LoVo (cell line): ENCODE data around the gene MORN5.
A peak's percentile ranks its signal among the peaks of the same experiment; 100 is the strongest.

Source experiments
- DNase-seq: peaks from one replicate; pipeline ENCODE4 v3.0.0-alpha.2; 2016; ENCODE audit warnings: low spot score

MORN5 gene

DNA sequence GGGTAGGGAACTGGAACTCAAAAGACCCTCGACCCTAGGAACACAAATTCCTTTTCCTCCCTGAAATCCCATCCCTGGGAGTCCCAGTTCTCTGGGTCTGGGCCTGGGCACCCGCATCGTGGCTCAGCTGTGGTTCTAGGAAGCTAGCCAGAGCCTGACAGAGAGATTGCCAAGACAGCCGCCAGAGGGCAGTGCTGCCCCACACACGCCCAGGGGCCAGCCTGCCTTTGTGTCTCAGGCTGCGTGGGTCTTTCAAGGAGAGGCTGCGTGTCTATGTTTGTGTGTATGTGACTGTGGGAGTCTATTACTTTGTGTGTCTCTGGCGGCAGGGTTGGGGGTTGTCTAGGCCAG lies 34.6 kb upstream of the MORN5 start:
- peak; percentile 69 for DNase-seq

DNA sequence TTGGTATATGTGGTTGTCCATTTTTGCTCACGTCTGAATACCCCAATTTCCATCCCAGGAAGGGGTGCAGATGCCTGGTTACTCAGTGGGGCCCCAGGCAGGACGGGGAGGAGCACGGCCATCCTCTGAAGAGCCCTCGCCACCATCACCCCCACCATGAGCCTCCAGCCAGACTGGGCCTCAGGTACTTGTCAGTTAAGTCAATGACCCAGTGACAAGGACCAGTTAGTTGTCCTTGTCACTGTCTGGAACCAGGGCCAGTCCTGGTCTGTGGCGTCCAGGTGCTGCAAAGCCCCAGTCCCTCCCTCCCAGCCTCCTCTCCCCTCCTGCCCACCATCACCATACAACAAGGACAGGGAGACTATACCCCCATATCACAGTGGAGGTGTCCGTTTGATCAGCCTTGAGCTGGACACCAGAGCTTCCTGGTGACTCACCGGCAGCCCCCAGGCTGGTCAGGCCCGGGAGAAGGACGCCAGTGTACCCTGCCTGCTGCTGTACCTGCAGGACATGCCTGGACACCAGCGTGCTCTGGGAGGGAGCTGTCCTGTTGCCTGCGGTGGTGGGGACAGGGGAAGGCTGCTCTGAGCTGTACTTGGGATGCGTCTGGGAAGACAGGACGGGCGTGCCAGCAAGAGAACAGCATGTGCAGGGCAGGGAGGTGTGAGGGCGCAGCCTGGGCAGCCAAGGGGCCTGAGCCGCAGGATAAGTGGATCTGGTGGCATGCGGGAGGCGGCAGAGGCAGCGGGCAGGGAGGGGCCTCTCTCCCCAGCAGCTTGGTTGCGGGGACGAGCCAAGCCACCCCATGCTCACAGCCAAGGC lies 34.0 kb upstream of the MORN5 start:
- no peak for DNase-seq

DNA sequence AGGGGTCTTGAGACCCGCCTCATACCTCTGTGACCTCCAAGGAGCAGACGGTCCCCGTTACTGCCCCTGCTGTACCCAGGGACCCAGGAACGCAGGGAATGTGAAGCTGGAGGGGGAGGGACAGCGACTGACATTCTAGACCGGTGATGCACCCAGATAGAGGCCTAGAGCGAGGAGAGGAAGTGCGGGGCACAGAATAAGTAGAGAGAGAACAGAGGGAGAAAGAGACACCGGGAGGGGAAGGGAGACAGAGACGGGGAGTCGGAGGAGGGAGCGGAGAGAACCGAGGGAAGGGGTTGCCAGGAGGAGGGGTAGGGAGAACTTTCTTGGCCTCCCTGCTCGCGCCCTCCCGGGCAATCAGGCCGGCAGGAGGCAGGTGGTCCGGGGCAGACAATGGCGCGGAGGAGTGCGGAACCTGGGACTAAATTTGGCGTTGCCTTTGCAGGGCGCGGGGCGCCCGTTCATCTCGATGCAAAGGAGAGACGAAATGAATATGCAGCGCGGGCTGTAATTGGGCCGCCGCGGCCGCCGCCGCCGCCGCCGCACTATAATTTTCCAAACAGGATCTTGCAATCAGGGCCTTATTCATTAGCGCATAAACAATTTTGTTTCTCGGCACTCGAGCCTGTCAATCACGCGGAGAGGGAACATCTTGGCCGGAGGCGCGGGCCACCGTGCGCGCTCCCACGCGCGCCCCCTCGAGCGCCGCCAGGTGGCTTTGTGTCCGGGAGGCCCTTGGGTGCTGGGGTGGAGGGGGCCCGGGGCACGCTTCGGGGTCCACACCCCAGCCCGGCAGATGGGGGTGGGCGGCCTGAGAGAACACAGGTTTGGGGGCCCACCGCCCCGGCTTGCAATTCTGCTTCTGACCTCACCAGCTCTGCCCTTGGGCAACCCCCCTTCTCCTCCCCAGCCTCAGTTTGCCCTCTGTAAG lies 33.1 kb upstream of the MORN5 start:
- no peak for DNase-seq

DNA sequence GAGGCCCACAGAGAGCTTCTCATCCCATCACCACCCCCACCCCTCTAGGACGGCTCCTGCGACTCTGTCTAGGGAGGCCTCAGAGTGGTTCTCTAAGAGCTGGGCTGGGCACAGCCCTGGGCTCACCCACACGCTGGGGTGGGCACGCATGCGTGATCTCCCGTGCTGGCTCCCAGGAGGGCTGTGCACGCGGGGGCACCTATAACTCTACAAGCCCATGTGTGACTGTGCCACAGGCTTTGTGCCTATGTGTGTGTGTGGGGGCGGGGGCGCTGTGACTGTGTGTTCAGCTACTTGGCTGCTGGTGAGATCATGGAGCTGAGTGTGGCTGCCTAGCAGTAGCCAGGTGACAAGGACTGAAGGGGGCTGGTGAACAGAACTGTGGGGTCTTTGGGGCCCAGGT lies 32.3 kb upstream of the MORN5 start:
- DNase-seq, result no peak

DNA sequence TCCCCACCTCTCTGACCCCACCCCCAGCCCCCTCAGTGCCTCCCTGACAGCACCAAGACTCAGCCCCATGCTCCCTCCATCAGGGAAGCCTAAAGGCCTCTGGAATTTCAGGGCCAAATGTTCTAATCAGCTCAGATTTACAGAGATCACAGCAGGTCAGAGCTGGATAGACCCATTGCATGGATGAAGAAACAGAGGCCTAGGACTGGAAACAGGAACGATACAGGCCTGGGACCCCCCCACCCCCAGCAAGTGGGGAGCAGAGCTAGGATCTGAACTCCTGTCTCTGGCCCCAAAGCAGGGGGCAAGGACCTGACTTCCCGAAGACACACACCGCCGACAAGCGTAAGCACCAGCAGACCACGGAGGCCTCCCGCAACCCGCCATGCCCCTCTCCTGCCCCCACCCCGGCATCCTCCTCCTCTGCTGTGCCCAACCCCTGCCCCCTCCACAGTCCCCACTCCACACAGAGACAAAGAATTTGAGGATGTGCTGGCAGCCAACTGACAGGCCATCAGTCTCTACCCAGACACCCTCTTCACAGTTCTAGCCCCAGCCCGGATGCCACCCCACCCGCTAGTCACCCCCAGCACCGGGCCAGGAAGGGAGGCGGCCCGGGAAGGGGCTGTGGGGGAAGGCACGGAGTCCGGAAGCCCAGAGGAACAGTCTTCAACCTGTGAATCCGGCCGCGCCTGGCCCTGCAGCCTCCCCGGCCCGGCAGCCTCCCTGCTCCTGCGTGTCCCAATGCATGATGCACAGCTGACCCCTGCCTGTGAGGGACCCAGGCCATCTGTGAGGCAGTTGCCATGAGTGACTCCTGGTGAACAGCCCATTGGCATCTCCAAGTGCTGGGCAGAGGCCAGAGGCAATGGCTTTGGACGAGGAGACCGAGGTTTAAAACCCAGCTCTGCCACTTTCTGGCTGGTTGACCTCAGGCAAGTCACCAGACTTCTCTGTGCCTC lies 31.4 kb upstream of the MORN5 start:
- no peak for DNase-seq

DNA sequence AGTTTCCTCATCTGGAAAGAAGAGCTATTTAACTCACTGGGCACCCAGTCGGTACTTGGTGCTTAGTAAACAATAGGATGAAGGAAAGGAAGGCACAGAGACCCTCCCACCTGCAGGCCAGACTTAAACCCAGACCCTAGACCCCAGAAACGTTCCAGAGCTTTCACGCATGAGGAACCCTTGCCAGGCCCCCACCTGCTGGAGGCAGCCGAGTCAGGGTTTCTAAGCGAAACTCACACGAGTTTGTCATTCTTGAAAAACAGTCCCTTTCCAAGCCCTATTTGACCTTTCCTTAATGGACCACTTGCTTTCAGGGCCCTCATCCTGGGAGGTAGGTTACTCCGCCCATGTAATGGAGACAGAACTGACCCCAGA lies 30.8 kb upstream of the MORN5 start:
- DNase-seq, result no peak

DNA sequence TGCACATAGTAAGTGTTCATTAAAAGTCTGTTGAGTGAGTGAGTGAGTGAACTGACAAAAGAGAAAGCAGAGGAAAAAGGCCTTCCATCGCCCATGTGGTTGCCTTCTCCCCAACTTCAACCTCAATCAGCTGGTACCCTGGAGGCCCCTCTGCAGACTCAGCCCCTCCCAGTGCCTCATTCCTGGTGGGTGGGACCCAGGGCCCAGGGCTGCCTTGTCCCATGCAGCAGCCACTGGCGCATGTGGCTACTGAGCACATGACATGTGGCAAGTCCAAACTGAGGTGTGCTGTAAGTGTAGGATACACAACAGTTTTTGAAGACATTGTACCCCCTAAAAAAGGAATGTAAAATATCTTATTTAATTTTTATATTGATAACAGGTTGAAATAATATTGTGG lies 29.7 kb upstream of the MORN5 start:
- DNase-seq, result no peak

DNA sequence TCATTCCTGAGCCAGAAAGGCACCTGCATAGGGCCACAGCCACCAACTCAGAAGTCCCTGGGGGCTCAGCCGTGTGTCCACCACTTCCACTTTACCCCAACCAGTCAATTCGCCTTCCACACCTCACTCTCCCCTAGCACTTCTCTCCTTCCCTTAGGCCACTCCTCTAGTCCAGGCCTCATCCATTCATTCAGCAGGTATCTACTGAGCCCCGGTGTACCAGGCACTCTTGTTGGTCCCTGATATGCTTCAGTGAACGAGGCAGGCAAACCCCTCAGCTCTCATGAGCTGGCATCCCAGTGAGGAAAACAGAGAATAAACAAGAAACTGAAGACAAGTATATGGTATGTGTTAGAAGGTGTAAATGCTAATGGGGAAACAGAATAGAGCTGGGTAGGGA lies 28.9 kb upstream of the MORN5 start:
- no peak for DNase-seq

DNA sequence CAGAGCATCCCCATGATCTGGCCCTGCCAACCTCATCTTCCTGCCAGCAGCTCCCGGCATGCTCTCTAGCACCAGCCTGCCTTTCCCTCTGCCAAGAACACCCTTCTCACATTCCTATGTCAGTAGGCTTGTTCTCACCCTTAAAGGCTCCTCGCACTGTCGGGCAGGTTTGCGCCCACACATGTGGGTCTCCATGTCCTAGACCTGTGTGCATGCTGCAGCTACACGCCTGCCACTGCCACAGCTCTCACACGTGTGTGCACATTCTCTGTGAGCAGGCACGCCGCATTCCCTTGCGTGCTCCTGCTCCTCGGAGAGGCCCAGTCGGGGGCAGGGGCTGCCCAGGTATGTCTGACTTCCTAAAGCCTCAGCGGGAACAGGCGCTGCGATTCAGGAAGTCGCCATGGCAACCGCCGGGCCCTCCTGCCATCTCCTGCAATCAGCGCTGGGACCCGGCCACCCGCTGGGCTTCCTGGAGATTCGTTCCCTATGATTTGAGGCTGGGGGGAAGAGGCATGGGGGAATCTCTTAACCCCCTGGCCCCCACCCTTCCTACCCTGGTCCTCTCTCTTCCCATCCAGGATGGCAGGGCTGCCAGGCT lies 28.2 kb upstream of the MORN5 start:
- no peak for DNase-seq

DNA sequence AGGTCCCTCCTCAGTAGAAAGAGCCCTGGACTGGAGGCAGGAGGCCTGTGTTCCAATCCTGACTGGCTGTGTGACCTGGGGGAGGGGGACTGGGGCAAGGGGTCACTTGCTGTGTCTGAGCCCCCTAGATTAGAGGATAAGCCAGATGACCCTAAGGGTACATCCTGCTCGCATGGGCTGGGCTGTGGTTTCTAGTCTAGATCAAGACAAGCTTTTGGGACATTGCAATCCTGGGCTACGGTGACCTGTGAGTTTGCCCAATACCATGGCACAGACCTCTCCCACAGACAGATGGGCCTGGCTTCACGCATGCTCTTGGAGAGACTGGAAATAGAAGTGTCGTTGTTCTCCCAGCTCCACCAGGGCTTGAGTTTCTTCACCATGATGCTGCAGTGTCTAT lies 27.2 kb upstream of the MORN5 start:
- no peak for DNase-seq

DNA sequence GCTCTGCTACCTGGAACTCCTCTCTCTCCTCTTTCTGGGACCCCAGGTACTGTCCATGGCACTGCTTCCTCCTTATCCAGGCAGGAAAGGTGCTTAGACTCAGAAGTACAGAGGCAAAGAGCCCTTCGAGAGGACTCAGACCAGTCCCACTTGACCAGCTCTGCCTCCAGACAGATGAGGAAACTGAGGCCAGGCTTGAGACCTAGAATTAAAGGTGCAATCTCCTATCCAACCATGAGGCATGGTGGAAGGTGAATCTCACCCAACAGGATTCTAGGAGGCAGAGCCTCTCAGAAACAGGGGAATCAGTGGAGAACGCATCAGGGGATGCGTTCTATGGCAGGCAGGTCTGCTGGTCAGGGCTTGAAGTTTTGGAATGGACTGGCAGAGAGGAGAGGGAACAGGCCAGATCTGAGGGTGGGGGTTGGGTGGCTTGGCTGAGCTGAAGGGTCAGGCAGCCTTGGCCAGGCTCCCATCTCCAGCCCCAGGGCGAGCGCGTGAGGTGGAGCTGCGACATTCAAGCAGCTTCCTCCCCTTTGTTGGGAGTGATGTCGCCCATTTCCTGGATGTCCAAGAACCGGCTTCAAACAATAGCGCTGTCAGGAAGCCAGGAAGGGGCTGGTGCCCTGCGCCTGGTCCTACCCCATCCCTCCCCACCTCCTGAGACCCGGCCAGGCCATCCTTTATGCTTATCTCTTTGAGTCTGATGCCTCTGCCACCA lies 26.3 kb upstream of the MORN5 start:
- DNase-seq, result no peak

DNA sequence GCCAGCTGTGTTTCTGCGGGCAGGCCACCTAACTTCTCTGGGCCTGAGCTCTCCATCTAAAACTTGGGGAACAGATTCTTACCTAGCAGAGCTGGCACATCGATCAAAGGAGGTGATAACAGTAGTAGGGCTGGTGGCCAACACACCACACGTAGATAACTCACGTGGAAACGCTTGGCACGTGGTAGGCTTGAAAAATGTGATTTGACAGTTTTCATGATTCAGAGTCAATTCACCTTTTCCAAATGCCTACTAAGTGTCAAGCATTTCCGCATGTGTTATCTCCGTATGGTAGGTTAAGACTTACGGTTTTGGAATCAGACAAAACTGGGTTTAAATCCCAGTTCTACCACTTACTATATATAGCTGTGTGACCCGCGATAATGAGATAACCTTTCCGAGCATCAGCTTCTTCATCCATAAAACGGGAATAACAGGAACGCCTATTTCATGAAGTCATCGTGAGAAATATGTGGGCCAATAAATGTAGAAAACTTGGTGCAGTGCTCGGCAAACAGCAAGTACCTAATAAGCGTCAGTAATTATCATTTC lies 25.6 kb upstream of the MORN5 start:
- DNase-seq, result no peak

DNA sequence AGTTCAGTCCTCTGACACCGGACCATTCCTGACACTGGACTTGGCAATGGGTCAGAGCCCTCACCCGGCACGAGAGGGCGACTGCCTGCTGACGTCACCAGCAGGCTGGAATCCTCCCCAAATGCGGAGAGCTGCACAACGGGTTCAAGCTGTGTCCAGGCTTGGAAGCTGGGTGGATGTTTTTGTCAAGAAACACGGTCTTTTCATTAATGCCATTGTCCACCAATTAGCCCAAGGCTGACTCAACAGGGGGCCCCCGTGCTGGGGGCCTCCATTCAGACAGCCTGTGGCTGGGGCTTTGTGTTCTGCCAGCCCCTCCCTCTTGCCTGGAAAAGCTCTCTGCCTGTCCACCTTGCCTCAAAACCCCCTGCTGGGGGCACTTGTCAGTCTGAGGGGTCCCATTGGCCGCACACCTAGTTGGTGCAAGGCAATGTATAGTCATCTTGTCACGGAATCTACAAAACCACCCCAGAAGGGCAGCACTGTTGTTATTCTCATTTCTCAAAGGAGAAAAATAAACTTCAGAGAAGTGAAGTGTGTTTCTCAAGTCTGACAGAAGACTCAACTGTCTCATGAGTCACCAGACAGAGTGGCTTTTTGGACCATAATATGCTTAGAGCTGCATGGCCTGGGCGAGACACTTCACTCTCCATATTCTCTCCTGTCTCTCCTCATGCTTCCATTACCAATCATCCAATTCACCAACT lies 24.7 kb upstream of the MORN5 start:
- DNase-seq, result no peak

DNA sequence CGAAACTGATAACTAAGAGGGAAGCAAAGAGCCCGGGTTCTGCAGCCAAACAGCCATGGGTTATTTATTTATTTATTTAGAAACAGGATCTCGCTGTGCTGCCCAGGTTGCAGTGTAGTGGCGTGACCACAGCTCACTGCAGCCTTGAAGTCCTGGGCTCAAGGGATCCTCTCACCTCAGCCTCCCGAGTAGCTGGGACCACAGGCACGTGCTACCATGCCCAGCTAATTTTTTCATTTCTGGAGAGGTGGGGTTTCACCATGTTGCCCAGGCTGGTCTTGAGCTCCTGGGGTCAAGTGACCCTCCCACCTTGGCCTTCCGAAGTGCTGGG lies 24.2 kb upstream of the MORN5 start:
- no peak for DNase-seq

DNA sequence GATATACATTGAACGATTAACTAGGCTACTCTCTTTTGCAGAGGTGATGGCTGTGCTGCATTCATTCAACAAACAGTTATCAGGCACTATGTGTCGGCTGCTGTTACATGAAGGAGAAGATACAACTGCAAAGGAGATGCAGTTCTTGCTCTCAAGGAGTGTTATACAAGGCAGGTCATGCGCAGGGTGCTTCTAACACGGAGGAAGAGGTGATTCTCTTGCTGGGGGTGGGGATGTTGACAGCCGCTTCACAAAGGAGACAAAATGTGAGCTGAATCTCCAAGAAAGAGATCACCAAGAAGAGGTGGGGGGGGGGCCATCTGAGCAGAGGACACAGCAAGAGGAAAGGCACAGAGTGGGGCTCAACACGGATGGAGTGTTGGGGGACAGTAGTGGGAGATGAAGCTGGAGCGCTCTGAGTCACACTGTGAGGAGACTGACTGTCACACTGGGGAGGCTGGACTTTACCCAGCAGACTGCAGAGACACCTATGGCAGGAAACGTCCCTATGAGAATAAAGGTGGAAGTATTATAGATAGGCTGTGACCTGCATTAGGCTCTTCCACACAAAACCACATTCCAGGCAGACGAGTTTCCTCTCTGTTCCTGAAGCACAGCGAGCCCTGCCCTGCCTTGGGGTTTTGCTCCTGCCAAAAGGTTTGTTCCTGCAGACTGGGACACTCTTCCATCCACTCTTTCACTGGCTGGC lies 21.0 kb upstream of the MORN5 start:
- no peak for DNase-seq

DNA sequence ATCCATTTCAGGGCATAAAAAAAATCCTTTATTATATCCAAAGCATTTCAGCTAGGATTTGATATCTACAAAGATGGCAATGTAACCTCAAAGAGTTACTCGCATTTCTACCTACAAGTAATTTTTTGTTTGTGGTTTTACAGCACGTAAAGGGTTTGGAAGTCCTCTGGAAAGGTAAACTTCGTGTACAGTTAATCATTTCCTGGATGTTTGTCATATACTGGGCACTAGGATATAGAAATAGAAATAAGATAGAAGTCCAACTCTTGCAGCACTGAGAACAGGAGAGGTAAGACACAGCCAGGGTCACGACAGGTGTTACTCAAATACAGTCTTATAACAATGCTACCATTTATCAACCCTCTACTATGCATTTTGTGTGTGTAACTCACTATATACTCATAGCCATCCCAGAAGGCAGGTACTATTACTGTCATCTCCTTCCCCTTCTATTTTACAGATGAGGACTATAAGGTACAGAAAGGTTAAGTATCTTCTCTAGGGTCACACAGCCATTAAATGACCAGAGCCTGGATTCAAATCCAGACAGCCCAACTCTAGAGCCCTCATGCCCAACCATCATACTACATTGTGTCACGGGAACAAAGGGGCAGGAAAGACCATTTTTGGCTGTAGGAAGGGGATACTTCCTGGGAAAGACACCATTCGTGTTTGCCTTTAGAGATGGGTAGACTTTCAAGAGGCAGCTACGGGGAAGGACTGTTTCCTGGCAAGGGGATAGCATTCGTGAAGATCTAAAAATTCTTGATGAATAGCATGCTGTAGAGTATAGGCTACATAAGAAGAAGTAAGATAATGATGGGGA lies 19.1 kb upstream of the MORN5 start:
- no peak for DNase-seq

DNA sequence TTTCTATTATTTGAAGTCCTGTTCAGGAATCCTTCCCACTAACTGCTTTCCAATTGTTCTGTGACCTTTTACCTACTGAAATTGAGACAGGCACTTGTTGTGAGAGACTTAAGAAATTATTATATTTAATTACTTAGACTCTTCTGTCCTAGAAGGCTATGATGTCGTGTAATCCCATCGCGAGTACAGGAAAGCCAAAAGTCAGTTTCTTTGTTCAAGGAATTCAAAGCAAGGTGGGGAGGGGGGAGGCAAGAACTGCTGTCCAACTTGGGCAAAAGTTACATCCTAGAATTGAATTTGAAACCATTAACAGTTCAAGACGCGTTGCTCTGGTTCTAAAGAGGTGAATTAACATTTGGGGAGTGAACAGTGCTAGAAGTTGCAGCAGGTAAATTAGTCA lies 18.0 kb upstream of the MORN5 start:
- DNase-seq, result no peak

DNA sequence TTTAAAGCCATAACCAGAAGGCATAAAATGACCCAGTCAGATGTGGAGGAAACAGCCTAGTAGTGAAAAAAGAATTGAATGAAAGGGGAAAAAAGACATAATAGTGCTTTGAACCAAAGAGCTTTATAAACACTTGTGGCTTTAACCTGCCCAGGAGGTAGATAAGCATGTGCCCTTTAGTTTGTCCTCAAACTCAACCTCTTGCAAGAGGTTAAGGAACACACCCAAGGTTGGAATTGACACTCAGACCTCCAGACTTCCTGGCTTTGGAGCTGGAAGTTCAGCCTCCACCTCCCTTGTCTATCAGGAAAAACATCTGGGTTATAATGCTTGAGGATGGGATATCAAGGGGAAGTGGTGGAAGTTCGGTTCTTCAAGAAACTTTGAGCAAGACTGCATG lies 16.4 kb upstream of the MORN5 start:
- no peak for DNase-seq

DNA sequence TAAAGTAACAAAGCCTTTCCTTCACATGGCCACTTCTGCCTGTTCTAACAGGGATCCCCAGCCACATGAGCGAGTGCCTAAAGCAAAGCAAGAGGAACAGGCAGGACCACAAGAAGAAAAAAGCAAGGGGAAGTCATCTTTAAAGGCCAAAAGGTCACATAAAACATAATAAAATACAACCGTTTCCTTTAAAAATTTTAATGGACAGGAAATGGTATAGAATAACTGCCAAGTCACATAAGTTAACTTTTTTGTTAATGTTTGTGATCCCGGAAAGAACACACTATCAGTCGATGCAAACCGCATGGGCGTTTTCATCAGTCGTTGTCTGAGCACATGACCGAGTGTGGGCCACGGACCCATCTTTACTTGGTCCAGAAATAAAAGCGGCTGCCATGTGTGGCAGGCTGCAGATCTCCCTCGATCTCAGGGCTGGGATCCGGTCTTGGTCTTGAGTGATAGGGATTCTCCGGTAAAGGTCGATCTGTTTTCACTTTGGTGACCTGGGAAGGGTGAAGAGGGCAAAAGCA lies 15.8 kb upstream of the MORN5 start:
- DNase-seq, result no peak
